OCI-LY7 (cell line): Measurements from ENCODE around the gene REXO1.

Experiments
- EZH2phosphoT487 ChIP-seq: fragments of 200-600 bp; sonication (generic); IDR thresholded peaks from 2 replicates; pipeline ENCODE4 v1.6.1; 2018; ENCODE audit warnings: low read depth, borderline replicate concordance, mild to moderate bottlenecking, mixed run types, antibody characterized with exemption, low read length, moderate library complexity, mixed read lengths
- TF ChIP-seq, protein P1 (sequence below): fragments of 200-600 bp; sonication (generic); conservative IDR thresholded peaks from 2 replicates; pipeline ENCODE4 v1.5.1; 2014; ENCODE audit warnings: mild to moderate bottlenecking, antibody characterized with exemption, low read length, moderate library complexity, mixed read lengths

DNA sequence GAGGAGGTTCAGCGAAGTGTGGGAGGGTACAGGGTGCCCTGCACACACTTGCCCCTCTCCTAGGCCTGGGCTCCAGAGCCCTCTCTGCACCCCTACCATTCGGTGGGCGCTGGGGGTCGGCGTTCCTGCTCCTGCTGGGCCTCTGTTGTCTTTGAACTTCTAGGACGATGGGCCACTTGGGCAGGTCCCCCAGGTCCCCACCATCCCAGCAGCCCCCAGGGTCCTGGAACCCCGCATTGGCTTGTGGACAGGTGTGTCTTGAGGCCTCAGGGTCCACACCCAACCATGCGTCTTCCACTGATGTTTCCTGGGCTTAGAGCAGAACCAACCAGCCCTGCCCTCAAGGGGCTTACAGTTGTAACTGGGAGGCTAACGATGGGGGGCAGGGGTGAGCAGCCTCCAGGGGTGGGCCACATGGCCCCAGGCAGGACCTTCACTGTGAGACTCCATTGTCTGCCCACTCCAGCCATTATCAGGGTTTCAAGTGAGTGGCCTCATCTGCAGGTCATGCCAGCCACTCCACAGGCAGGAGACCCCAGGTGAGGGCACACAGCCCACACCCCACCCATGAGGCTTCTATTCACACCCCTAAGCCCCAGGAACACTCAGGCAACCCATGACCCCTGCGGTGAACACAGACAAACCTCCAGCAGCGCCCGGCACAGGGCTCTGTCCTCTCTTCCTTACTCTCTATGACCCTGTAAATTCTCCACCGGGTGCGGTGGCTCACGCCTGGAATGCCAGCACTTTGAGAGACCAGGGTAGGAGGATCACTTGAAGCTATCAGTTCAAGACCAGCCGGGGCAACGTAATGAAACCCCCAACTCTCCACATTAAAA lies 17.1 kb upstream of the REXO1 start:
- TF ChIP-seq, protein P1, sequence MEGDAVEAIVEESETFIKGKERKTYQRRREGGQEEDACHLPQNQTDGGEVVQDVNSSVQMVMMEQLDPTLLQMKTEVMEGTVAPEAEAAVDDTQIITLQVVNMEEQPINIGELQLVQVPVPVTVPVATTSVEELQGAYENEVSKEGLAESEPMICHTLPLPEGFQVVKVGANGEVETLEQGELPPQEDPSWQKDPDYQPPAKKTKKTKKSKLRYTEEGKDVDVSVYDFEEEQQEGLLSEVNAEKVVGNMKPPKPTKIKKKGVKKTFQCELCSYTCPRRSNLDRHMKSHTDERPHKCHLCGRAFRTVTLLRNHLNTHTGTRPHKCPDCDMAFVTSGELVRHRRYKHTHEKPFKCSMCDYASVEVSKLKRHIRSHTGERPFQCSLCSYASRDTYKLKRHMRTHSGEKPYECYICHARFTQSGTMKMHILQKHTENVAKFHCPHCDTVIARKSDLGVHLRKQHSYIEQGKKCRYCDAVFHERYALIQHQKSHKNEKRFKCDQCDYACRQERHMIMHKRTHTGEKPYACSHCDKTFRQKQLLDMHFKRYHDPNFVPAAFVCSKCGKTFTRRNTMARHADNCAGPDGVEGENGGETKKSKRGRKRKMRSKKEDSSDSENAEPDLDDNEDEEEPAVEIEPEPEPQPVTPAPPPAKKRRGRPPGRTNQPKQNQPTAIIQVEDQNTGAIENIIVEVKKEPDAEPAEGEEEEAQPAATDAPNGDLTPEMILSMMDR: no peak
- TF ChIP-seq EZH2phosphoT487: no peak
